ENCODE results near the gene TMCO6. TPM values are rescaled to one million over a fixed set of nuclear protein-coding genes. Genes with fewer than 3 reads are reported as not detected.
A peak's percentile ranks its signal among the peaks of the same experiment; 100 is the strongest.

The TMCO6 gene
- total and polyA plus RNA-seq, 4 donors = 12.6 to 55.9 (median 18.7) TPM

DNA sequence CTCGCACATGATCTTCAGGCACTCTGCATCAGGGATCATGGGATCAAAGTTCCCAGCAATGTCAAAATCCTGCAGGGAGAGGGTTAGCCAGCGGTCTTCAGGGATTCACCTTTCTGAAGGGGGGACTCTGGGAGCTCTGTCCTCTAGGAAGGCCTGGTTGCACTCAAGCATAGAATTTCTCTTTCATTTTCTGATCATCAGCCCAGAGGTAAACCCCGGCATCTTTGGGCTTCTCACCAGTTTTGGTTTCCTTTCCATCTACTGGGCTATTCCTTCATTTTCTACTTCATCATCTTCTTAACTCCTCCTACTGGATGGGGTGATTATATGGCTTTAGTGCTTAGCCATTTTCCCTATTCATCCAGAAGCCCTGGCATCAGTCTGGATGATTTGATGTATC lies 38.7 kb downstream of the TMCO6 start:
- H3K9me3 ChIP-seq (ENCODE audit: control insufficient read depth in 4 of 4, low read length in 3 of 4) = no peaks in the 10 kb centered on the region
- H3K27ac ChIP-seq (ENCODE audit: low read depth in 1 of 2, low read length in 2 of 2) = no peak overlapping the region
- H3K4me3 ChIP-seq (ENCODE audit: low read depth in 1 of 3, low read length in 3 of 3) = no peak overlapping the region
- no peak overlapping the region for H3K9ac ChIP-seq (ENCODE audit: low read depth in 1 of 2, low read length in 2 of 2)
- TF ChIP-seq HNF4A (conservative IDR thresholded peaks at IDR 0.05) = no peak
- no peak for TF ChIP-seq FOXA2 (IDR thresholded peaks at IDR 0.05)
- no peak for TF ChIP-seq RAD21 (IDR thresholded peaks at IDR 0.05)
- DNase-seq (ENCODE audit: low spot score) = no peak
- no peaks in the 10 kb centered on the region for H3K4me1 ChIP-seq (ENCODE audit: control insufficient read depth in 4 of 4, insufficient read depth in 4 of 4, low read length in 3 of 4)
- no peaks in the 10 kb centered on the region for H3K27me3 ChIP-seq (ENCODE audit: control insufficient read depth in 4 of 4, insufficient read depth in 4 of 4, low read length in 3 of 4)
- peaks cover 8 to 72% (median 29%) of the 10 kb centered on the region in 4 donors for H3K36me3 ChIP-seq (ENCODE audit: control insufficient read depth in 4 of 4, insufficient read depth in 3 of 4, low read depth in 1 of 4, low read length in 3 of 4)
- 94% methylated on average over 3 of the region's 3 CpGs for whole genome bisulfite sequencing

DNA sequence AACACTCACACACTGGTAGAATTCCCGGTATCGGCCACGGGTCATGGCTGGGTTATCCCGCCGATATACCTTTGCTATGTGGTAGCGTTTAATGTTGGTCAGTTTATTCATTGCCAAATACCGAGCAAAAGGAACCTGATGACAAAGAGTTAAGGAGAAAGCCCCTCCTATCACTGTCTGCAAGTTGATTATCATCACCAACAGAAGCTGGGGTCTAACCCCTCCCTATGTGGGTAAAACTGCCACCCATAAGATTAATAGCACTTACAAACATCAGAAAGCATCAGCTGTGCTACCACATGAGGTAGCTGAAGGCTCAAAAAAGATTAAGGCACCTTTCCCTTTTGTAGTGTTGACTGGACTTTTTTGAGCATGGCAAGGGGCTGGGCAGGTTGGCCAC lies 39.7 kb downstream of the TMCO6 start:
- 97% methylated on average over 7 of the region's 7 CpGs for WGBS
- Histone ChIP-seq H3K27ac (ENCODE audit: low read depth in 1 of 2, low read length in 2 of 2) (no peak overlapping the region), H3K9me3 (ENCODE audit: control insufficient read depth in 4 of 4, low read length in 3 of 4) (no peaks in the 10 kb centered on the region), H3K4me1 (ENCODE audit: control insufficient read depth in 4 of 4, insufficient read depth in 4 of 4, low read length in 3 of 4) (no peaks in the 10 kb centered on the region), H3K36me3 (ENCODE audit: control insufficient read depth in 4 of 4, insufficient read depth in 3 of 4, low read depth in 1 of 4, low read length in 3 of 4) (peaks cover 7 to 65% (median 28%) of the 10 kb centered on the region in 4 donors), H3K9ac (ENCODE audit: low read depth in 1 of 2, low read length in 2 of 2) (no peak overlapping the region), H3K4me3 (ENCODE audit: low read depth in 1 of 3, low read length in 3 of 3) (no peak overlapping the region), H3K27me3 (ENCODE audit: control insufficient read depth in 4 of 4, insufficient read depth in 4 of 4, low read length in 3 of 4) (no peaks in the 10 kb centered on the region)
- no peak for TF ChIP-seq YY1 (IDR thresholded peaks at IDR 0.05)
- TF ChIP-seq FOXA1 (IDR thresholded peaks at IDR 0.05) = no peak
- TF ChIP-seq, protein P1, sequence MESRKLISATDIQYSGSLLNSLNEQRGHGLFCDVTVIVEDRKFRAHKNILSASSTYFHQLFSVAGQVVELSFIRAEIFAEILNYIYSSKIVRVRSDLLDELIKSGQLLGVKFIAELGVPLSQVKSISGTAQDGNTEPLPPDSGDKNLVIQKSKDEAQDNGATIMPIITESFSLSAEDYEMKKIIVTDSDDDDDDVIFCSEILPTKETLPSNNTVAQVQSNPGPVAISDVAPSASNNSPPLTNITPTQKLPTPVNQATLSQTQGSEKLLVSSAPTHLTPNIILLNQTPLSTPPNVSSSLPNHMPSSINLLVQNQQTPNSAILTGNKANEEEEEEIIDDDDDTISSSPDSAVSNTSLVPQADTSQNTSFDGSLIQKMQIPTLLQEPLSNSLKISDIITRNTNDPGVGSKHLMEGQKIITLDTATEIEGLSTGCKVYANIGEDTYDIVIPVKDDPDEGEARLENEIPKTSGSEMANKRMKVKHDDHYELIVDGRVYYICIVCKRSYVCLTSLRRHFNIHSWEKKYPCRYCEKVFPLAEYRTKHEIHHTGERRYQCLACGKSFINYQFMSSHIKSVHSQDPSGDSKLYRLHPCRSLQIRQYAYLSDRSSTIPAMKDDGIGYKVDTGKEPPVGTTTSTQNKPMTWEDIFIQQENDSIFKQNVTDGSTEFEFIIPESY (IDR thresholded peaks at IDR 0.05) = no peak
- no peak for TF ChIP-seq TAF1 (conservative IDR thresholded peaks at IDR 0.05)
- TF ChIP-seq FOXA2 (IDR thresholded peaks at IDR 0.05) = no peak
- TF ChIP-seq, protein P2, sequence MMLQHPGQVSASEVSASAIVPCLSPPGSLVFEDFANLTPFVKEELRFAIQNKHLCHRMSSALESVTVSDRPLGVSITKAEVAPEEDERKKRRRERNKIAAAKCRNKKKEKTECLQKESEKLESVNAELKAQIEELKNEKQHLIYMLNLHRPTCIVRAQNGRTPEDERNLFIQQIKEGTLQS (IDR thresholded peaks at IDR 0.05) = no peak
- no peak for TF ChIP-seq SP1 (IDR thresholded peaks at IDR 0.05)
- DNase-seq (ENCODE audit: low spot score) = no peak

DNA sequence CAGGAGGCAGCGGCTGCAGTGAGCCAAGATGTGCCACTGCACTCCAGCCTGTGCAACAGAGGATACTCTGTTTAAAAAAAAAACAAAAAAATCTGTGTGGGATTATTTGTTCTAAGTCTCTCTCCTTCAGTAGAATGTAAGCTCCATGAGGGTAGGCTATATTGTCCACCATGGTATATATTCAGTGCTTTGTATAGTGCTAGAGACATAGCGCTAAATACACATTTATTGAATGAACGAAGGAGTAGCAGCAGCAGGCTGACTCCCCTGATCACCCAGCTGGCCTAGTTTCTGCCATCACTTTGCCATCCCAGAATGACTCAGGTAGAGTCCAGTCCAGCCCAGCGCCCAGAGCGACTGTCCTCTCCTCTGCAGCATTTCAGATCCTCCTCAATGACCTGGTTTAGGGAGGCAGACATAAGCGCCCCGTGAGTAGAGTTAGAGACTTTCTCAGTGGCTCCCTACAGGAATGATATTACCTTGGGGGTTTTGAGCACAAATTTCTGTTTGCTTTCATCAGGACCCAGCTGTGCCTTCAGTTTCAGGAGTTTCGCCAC lies 51.2 kb downstream of the TMCO6 start:
- Histone ChIP-seq H3K4me3 (ENCODE audit: low read depth in 1 of 3, low read length in 3 of 3) (peak overlapping the region; percentile 80 to 98 (median 83)), H3K9me3 (ENCODE audit: control insufficient read depth in 4 of 4, low read length in 3 of 4) (no peaks in the 10 kb centered on the region), H3K27me3 (ENCODE audit: control insufficient read depth in 4 of 4, insufficient read depth in 4 of 4, low read length in 3 of 4) (no peaks in the 10 kb centered on the region), H3K27ac (ENCODE audit: low read depth in 1 of 2, low read length in 2 of 2) (peak overlapping the region; percentile 65 to 71), H3K4me1 (ENCODE audit: control insufficient read depth in 4 of 4, insufficient read depth in 4 of 4, low read length in 3 of 4) (peaks cover 6 to 23% (median 17%) of the 10 kb centered on the region in 4 donors), H3K9ac (ENCODE audit: low read depth in 1 of 2, low read length in 2 of 2) (peak overlapping the region; percentile 71 to 74), H3K36me3 (ENCODE audit: control insufficient read depth in 4 of 4, insufficient read depth in 3 of 4, low read depth in 1 of 4, low read length in 3 of 4) (peaks cover under 1 to 22% (median 18%) of the 10 kb centered on the region in 4 donors)
- 58% methylated on average over 8 of the region's 8 CpGs for WGBS
- no peak for DNase-seq (ENCODE audit: low spot score)
- no peak for TF ChIP-seq TAF1 (conservative IDR thresholded peaks at IDR 0.05)
- TF ChIP-seq JUND (IDR thresholded peaks at IDR 0.05) = no peak
- TF ChIP-seq YY1 (IDR thresholded peaks at IDR 0.05) = no peak
- TF ChIP-seq, protein P3, sequence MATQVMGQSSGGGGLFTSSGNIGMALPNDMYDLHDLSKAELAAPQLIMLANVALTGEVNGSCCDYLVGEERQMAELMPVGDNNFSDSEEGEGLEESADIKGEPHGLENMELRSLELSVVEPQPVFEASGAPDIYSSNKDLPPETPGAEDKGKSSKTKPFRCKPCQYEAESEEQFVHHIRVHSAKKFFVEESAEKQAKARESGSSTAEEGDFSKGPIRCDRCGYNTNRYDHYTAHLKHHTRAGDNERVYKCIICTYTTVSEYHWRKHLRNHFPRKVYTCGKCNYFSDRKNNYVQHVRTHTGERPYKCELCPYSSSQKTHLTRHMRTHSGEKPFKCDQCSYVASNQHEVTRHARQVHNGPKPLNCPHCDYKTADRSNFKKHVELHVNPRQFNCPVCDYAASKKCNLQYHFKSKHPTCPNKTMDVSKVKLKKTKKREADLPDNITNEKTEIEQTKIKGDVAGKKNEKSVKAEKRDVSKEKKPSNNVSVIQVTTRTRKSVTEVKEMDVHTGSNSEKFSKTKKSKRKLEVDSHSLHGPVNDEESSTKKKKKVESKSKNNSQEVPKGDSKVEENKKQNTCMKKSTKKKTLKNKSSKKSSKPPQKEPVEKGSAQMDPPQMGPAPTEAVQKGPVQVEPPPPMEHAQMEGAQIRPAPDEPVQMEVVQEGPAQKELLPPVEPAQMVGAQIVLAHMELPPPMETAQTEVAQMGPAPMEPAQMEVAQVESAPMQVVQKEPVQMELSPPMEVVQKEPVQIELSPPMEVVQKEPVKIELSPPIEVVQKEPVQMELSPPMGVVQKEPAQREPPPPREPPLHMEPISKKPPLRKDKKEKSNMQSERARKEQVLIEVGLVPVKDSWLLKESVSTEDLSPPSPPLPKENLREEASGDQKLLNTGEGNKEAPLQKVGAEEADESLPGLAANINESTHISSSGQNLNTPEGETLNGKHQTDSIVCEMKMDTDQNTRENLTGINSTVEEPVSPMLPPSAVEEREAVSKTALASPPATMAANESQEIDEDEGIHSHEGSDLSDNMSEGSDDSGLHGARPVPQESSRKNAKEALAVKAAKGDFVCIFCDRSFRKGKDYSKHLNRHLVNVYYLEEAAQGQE (IDR thresholded peaks at IDR 0.05) = no peak
- TF ChIP-seq HNF4G (IDR thresholded peaks at IDR 0.05) = no peak
- TF ChIP-seq NR2F2 (IDR thresholded peaks at IDR 0.05) = no peak
- TF ChIP-seq, protein P4, sequence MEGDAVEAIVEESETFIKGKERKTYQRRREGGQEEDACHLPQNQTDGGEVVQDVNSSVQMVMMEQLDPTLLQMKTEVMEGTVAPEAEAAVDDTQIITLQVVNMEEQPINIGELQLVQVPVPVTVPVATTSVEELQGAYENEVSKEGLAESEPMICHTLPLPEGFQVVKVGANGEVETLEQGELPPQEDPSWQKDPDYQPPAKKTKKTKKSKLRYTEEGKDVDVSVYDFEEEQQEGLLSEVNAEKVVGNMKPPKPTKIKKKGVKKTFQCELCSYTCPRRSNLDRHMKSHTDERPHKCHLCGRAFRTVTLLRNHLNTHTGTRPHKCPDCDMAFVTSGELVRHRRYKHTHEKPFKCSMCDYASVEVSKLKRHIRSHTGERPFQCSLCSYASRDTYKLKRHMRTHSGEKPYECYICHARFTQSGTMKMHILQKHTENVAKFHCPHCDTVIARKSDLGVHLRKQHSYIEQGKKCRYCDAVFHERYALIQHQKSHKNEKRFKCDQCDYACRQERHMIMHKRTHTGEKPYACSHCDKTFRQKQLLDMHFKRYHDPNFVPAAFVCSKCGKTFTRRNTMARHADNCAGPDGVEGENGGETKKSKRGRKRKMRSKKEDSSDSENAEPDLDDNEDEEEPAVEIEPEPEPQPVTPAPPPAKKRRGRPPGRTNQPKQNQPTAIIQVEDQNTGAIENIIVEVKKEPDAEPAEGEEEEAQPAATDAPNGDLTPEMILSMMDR (IDR thresholded peaks at IDR 0.05; ENCODE audit: low read depth, low read length, missing input control) = no peak
- TF ChIP-seq FOXA2 (IDR thresholded peaks at IDR 0.05) = no peak
- TF ChIP-seq, protein P5, sequence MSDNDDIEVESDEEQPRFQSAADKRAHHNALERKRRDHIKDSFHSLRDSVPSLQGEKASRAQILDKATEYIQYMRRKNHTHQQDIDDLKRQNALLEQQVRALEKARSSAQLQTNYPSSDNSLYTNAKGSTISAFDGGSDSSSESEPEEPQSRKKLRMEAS (IDR thresholded peaks at IDR 0.05) = no peak
- no peak for TF ChIP-seq EGR1 (IDR thresholded peaks at IDR 0.05; ENCODE audit: low read depth in 2 of 2)
- TF ChIP-seq SP1 (IDR thresholded peaks at IDR 0.05) = no peak
- no peak for TF ChIP-seq RXRA (IDR thresholded peaks at IDR 0.05)
- TF ChIP-seq HNF4A (conservative IDR thresholded peaks at IDR 0.05) = no peak
- no peak for TF ChIP-seq GABPA (IDR thresholded peaks at IDR 0.05 in 1 of 2, conservative IDR thresholded peaks at IDR 0.05 in 1 of 2)
- no peak for TF ChIP-seq FOXA1 (IDR thresholded peaks at IDR 0.05)
- TF ChIP-seq, protein P1 (IDR thresholded peaks at IDR 0.05) = no peak
- TF ChIP-seq RAD21 (IDR thresholded peaks at IDR 0.05) = no peak

Data from liver (tissue), 9 donors.